HG03196 (cell line): ENCODE data around the gene CASKIN1.

Experiments
- ATAC-seq: cut with Tn5 transposase; IDR thresholded peaks from one replicate; pipeline ENCODE4 v1.9.1; 2021; ENCODE audit not compliant: unreplicated experiment

The CASKIN1 gene

GRCh38 chr16:2194166-2194834 is 2.1 kb downstream of the CASKIN1 start:
- ATAC-seq, result no peak

GRCh38 chr16:2191446-2191706 is 5.0 kb downstream of the CASKIN1 start:
- no peak for ATAC-seq

DNA sequence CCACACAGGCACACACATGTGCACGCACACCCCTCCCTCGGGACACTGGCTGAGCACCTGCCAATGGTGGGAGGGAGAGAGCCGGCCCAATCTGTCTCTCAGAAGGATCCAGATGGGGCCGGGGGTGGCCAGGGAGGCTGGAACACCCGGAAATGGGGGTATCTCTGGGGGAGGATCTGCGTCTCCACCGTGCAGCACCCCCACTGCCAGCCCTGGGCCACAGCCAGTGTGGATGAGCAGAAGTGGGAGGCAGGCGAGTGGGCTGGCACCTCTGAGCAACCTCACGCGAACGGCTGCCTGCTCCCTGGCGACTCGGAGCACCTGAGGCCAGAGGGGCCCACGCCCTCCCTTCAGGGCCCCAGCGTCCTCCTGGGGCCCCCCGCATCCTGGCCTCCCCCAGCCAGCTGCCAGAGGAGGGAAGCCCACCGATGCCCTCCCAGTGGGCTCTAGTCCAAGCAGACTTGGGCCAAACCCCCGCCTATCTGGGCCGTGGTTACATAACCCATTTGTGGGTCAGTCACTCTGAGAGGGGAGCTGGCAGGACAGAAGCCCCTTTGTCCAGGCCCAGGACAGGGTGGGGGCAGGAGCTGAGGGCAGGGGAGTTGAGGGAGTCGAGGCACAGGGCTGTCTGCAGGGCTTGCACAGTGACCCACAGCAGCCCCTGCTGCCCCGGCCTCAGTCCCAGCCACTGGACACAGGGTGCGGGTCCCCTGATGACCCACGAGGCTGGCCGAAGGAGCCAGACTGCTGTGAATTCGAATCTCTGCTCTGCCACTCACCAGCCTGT is 5.6 kb downstream of the CASKIN1 start:
- no peak for ATAC-seq

GRCh38 chr16:2190002-2190658 is 6.3 kb downstream of the CASKIN1 start:
- no peak for ATAC-seq

- no peak for ATAC-seq
Measured at GRCh38 chr16:2189252-2189893, 7.0 kb downstream of the CASKIN1 start.

DNA sequence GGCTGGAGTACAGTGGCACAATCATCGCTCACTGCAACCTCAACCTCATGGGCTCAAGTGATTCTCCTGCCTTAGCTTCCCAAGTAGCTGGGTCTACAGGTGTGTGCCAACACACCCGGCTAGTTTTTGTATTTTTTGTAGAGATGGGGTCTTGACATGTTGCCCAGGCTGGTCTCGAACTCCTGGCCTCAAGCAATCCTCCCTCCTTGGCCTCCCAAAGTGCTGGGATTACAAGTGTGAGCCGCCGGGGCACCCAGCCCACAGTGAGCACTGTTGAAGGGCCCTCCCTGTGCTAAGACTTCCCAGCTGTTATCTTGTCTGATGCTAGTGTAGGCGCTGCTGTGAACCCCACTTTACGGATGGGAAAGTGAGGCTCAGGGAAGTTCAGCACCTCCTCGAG is 8.0 kb downstream of the CASKIN1 start:
- ATAC-seq, result no peak

DNA sequence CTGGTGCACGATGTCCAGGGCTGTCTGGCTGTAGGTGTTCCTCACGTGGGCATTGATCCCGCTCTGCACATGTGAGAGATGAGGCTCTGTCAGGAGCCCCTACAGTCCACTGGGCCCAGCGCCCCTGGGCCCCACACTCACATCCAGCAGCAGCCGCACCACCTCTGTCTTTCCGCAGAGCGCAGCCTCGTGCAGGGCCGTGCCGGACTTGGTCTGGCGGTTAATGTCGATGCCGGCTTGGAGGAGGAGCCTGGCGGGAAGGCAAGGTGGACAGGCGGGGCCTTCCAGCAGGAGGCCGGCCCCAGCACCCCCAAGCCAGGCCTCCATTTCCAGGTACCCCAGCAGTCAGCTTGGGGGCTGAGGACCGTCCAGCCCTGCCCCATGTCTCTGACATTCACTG is 9.2 kb downstream of the CASKIN1 start:
- no peak for ATAC-seq

DNA sequence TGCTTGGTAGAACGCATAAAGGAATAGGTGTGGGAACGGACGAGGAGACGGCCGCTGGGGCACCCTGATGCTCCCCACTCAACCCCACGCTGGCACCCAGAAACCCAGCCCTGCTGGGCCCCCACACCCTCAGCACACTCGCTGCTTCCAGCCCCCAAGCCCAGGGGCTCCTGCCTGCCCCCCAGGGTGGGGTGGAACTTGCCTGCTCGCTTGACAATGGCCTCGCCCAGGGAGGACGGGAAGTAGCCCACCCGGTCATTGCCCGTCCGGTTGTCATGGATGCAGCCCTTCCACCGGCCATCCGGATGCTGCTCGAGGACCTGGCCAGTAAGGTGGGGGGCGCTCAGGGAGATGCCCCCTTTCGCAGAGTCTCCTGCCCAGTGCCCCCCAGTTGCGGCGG is 9.9 kb downstream of the CASKIN1 start:
- ATAC-seq, result no peak

DNA sequence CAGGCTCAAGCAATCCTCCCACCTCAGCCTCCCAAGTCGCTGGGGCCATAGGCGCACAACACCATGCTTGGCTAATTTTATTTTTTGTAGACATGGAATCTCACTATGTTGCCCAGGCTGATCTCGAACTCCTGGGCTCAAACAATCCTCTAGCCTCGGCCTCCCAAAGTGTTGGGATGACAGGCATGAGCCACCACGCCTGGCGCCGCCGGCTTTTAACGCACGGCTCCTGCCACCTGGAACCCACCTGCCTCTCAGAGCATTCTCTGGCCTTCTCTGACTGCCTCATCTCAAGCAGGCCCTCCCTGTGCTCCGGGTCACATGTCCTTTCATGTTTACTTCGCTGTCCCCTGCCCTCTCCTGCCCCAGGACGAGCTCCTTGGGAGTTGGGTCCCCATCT is 10.3 kb downstream of the CASKIN1 start:
- no peak for ATAC-seq

- ATAC-seq, result no peak
Measured at GRCh38 chr16:2184962-2185361, 11.4 kb downstream of the CASKIN1 start.

DNA sequence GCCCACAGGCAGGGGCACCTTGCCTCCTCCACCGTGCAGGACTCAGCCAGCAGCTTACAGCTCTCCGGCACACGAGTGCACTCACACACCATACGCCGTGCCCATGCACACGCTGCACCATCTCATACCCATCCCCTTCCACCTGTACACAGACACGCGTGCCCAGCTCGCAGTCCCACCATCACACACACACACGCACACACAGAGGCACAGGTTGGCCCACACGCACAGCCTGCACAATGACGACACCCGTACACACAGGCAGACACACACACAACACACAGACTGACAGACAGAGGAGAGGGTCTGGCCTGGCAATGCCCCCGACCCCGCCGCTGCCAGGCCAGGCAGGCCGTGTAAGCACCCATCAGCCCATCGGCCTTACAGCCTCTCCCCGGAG is 12.1 kb downstream of the CASKIN1 start:
- no peak for ATAC-seq

GRCh38 chr16:2183671-2184070 is 12.7 kb downstream of the CASKIN1 start:
- ATAC-seq, result no peak

DNA sequence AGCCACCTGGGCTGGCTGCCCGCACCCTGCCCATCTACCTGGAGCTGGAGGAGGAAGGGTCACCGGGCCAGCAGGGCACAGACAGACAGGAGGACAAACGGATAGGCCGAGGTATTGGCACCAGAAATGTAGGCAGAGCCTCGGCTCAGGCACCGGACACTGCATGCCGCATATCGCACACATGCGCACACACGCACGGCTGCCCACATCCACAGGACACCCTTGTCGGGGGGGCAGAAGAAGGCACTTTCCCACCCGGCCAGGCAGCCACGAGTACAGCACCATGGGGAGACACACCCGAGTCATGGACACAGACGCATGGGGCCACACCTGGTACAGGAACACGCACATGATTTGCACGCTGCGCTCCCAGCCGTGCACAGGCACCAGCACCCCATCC is 14.5 kb downstream of the CASKIN1 start:
- no peak for ATAC-seq

DNA sequence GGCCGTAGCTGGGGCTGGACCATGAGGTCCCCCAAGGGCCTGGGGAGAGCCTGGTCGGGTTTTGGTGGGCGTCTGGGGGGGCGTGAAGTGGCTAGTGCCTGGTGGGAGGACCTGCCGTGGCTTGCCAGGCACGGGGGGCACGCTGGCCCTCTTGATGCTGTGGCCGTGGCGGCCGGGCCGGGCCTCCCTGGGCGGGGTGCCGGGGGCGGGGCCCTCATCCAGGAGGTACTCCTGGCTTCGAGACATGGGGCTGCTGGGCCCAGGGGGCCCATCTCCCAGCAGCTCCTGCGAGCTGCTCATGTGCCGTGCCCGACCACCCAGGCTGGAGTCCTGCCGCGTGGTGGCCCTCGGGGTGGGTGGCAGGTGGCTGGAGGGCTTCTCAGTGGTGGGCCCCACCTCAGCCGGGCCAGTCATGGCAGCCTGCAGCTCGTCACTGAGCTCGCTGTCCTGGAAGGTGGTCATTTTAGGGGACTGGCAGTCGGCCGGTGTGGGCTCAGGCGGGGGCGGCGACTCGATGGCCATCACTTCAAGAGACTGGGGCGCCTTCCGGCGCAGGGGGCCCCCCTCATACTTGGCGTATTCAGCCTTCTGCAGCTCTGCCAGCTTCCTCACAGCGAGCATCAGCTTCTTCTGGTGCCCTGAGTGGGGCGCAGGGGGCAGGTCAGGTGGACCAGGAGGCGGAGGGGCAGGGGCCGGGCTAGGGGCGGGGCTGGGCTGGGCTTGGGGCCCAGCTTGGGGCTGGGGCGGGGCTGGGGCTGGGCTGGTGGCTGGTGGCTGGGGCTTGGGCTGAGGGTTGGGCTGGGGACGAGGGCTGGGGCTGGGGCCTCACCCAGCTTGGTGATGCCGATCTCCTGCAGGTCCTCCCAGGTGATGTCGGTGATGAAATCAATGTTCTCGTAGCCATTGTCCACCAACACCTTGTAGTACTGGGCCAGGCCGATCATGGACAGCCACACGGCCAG is 15.2 kb downstream of the CASKIN1 start:
- ATAC-seq, result no peak

- no peak for ATAC-seq
Measured at GRCh38 chr16:2180461-2180860, 15.9 kb downstream of the CASKIN1 start.

DNA sequence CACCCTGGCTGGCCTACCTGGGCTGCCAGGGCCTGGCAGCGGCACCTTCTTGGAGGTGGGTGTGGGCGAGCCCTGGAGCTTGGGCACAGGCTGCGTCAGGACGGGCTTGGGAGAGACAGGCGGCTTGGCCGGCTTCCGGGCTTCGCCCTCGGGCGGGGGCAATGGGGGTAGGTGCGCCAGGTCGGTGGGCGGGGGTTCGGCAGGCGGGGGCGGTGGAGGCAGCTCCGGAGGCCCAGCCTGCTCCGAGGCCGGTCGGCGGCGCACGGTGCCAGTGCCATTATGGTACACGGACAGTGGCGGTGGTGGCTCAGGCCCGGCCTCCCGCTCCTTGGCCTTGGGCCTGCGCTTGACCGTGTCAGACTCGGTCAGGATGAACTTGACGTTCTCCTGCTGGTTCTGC is 16.8 kb downstream of the CASKIN1 start:
- no peak for ATAC-seq

DNA sequence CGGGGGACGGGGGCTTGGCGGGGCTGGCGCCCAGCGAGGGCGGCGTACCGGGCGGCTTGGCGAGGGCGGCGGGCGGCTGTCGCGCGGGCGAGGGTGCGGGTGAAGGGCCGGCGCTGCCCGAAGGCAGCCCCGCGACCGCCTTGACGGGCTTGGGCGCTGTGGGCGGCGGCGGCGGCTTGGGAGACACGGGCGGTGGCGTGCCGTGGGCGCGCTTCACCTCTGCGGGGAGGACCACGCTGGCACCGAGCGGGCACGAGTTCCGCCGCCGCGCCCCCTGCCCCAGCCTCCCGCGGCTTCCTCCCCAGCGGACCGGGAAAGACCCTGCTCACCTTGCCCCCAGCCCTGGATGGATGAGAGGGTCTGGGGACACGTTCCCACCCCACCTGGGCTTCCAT is 17.3 kb downstream of the CASKIN1 start:
- no peak for ATAC-seq

- no peak for ATAC-seq
Measured at GRCh38 chr16:2178321-2179106, 17.9 kb downstream of the CASKIN1 start.

- ATAC-seq, result no peak
Measured at GRCh38 chr16:2177561-2177960, 18.8 kb downstream of the CASKIN1 start.

DNA sequence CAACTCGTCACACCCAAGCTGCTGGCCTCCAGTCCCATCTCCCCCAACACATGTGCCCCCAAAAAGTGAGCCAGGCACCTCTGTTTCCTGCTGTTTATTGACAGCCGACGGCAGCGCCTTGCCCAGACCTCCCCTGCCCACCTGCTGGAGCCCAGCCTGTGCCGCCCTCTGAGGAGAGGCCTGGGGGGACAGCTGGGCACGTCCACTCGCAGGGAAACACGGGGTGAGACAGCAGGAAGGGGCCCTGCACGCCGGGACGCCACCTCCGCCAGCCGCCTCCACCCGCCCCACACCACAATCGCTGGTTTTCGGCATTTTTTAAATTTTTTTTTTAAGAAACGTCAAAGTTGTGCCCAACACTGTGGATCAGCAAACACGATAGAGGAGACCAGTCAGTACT is 19.3 kb downstream of the CASKIN1 start:
- ATAC-seq, result no peak
